GDM1 (cell line): ENCODE results near the gene KPNA3.
"Not testable (repeated sequence)": the region's sequence is repeated elsewhere in the genome, so short reads cannot be mapped to it uniquely, and the experiment has no call there.

Experiments used
- DNase-seq: peaks from one replicate; lab custom pipeline; 2025; lab: John Stamatoyannopoulos, UW

KPNA3 gene

DNA sequence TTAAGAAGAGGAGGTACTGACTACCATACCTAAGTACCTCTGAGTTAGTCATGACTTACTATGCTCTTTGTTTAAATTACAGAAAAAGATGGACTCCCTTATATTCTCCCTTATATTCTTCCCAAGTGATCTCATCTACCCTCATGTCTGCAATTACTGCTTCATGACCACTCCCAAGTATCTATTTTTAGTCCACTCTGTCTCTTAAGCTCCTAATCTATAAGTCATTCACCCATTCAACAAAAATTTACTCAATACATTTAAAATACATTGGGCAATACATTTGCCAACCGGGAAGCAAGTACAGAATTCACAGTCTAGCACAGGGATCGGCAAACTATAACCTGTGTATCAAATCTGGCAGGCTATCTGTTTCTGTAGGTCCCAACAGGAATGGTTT is 42.6 kb downstream of the KPNA3 start:
- DNase-seq, result no peak

DNA sequence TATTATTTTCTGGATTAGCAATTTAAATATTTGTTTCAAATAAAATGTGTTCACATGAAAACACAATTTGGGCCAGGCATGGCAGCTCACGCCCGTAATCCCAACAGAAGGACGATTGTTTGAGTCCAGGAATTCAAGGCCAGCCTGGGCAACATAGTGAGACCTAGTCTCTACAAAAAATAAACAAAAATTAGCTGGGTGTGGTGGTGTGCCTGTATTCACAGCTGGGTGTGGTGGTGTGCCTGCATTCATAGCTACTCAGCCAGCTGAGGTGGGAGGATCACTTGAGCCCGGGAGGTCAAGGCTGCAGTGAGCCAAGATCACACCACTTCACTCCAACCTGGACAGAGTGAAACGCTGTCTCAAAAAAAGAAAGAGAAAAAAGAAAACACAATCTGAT is 46.4 kb downstream of the KPNA3 start:
- DNase-seq, result no peak

DNA sequence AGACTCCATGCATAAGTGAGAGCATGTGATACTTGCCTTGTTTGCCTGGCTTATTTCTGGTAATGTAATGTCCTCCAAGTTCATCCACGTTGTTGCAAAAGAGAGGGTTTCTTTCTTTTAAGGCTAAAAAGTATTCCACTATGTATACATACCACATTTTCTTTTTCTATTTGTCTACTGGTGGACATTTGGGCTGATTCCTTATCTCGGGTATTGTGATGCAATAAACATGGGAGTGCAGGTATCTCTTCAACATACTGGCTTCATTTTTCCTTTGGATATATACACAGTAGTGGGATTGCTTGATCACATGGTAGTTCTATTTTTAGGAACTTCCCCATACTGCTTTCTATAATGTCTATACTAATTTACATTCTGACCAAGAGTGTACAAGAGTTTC is 51.6 kb downstream of the KPNA3 start:
- no peak for DNase-seq

DNA sequence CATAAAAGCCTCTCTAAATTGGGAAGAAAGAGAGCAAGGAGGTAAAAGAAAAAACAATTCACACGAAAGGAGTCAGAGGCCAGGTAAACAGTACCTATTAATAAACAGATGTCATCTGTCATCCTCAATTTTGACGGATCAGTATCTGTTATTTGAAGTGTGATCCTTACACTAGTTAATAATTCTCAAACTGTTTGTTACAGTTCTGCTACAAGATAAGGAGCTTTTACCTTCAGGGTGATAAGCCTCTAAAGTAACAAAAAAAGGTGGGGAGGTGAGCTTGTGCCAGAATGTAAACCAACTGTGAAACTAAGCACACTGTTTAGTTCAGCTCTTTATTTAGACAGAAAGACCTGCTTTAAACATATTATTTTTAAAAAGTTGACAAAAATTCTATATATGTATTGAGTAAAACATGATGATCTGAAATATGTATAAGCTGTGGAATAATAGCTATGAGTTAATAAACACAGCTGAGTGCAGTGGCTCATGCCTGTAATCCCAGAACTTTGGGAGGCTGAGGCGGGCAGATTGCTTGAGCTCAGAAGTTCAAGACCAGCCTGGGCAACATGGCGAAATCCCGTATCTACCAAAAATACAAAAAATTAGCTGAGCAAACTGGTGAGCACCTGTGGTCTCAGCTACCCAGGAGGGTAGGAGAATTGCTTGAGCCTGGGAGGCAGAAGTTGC is 52.8 kb downstream of the KPNA3 start:
- no peak for DNase-seq

DNA sequence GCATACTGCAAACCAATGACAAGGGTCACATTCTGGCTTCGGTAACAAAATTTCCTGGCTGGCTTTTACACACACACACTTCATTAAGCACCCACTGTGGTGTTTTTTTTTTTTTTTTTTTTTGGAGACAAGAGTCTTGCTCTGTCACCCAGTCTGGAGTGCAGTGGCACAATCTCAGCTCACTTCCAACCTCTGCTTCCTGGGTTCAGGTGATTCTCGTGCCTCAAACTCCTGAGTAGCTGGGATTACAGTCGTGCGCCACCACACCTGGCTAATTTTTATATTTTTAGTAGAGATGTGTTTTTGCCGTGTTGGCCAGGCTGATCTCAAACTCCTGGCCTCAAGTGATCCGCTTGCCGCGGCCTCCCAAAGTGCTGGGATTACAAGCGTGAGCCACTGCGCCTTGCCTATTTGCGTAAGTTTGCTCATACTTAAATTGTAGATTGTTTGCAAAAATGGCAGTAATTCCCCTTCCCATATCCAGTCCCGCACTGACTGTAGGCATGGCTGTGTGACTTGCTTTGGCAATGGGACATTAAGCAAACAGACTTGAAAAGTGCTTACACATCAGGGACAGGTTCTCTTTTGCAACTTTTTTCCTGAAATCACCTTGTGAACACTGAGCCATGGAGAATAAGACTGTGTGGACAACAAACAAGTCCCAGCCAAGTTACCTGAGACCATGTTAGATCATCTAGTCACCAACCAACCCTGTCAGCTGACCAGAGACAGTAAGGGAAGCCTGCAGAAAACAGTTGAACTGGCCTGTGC is 59.1 kb downstream of the KPNA3 start:
- no peak for DNase-seq

DNA sequence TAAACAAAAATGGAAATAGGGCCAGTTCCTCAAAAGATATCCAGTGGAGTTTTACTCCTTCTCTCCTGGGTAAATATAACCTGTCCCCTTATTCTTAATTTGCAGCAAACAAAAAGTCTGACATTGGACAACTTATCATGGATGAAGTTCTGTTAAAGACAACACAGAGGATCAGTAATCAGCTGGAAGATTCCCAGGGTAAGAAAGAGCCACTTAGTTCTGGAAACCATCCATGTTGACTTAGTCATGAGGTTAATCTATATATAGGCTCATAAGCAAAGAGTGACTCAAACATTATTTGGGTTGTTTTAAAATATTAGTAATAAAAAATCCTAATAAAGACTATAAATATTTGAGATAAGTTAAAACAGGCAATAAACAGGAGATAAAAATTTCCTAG is 60.7 kb downstream of the KPNA3 start:
- no peak for DNase-seq

DNA sequence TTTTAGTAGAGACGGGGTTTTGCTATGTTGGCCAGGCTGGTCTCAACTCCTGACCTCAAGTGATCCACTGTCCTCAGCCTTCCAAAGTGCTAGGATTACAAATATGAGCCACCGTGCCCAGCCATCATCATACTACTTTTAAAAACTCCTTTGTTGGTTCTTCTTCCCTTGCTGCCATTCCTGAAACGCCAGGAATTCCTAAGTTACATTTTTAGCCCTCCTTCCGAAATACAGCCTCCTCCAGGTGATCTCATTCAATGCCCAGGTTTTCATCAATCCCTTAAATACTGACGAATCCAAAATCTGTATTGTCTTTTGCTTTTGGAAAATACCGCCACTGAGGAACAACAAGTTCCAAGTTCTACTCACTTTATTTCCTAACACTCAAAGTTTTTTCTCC is 75.9 kb downstream of the KPNA3 start:
- no peak for DNase-seq

DNA sequence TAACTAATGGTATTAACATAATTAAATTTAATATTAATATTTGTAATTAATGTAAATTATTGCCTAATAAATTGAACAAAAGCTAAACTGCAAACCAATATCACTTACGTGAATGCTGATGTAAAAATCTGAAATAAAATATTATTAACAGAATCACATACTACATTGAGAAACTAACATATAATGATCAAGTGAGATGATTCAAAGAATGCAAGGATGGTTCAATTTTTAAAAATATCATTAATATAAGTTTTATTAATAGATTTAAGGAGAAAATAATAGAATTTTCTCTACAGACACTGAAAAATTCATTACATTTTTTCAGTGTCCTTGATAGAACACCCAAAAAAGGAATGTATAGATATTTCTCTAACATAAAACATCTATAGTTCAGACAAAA is 77.7 kb downstream of the KPNA3 start:
- DNase-seq, result no peak

DNA sequence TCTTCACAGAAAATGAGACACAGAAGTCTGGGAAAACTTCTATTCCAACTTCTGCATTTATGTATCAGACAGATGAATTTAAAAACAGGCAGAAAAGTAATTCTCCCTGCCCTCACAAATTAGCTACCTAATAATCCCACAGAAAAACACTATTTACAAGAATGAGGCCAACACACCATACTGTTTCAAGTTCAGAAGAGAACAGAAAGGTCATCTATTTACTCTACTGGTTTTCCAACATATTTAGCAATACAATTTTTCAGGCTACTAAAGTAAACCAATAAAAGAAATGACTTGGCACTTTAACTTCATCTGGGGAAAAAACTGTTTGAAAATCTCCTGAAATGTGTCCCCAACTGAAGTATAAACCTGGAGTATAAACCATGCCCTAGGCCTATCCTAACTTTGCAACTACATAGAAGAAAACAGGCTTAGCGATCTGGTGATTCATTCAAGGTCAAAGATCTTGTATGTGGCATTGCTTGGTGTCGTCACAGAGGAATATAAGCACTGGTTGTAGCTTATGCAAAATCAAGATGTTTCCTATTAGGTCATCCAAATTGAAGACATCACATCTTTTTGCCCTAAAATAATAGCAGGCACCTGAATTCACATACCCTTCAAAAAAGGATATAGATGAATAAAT is 81.1 kb downstream of the KPNA3 start:
- no peak for DNase-seq

DNA sequence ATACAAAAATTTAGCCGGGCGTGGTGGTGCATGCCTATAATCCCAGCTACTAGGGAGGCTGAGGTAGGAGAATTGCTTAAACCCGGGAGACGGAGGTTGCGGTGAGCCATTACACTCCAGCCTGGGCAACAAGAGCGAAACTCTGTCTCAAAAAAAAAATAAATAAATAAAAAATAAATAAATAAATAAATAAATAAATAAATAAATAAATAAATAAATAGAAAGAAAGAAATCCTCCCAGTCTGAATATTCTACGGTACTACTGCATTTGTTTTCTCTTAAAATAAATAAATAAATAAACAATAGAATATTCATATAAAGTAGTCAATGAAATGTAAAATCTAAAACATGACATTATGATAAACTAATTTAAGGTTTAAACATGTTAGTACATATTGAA is 88.2 kb downstream of the KPNA3 start:
- not testable (repeated sequence) for DNase-seq

DNA sequence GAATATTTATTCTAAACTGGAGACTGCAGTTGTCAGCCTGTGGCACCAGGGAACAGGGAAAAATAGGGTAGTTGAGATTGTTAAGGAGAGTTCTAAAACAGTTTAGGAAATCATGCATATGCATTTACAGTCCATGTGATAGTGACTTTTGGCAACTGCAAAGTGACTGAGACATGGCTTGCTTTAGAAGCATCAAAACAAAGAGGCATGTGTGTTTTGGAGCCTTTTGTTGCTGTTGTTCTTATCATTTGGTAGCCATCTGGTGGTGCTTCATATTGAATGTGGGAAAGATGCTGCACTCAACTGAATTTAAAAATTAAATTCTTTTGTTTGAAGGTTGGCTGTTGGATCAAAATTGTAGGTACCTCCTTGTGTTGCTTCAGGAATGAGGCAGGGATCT is 91.0 kb downstream of the KPNA3 start:
- DNase-seq, result no peak

DNA sequence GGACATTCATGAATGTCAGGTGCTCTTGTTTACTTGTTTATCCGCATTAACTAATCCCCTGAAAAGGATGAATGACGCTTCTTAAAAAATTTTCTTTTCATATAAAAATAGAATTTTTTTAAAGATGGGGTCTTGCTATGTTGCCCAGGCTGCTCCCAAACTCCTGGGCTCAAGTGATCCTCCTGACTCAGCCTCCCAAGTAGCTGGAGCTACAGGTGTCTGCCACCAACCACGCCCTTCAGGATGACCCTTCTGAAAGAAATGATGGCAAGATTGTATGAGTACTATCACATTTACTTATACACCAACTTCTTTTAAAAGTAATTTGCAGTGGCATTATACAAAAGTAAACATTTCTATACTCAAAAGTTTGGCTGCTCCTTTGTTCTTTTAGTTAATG is 95.0 kb downstream of the KPNA3 start:
- no peak for DNase-seq

DNA sequence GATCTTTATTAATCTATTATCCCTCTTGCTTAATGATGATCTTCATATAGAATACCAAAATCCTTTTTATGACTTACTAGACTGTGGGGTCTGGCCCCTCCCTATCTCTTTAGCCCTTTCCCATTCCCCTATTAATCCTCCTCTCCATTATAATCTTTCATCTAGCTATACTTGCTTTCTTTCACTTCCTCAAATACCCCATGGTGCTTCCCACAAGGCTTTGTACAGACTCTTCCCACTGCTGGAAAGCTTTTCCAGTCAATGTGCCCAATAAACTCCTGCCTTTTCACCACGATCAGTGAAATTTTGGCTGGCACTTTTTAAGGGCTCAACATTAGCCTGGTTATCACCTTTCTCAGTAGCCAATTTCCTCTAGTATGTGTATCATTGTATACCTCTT is 98.0 kb downstream of the KPNA3 start:
- DNase-seq, result no peak

DNA sequence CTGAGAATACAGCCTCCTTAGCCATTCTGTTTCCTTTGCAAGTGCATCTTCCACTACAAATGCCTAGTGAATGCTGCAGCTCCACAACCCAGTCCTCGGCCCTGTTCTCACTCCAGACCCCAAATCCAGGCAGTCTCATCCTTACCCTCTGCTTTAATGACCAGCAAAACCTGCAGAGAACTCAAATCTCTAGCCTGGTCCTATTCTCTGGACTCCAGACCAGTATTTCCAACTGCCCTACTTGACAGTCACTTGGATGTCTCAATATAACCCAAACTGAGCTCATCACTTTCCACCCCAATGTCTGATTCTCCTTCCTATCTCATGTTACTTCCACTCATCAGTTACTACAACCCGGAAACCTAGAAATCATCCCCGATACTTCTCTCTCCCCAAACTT is 98.6 kb downstream of the KPNA3 start:
- no peak for DNase-seq

DNA sequence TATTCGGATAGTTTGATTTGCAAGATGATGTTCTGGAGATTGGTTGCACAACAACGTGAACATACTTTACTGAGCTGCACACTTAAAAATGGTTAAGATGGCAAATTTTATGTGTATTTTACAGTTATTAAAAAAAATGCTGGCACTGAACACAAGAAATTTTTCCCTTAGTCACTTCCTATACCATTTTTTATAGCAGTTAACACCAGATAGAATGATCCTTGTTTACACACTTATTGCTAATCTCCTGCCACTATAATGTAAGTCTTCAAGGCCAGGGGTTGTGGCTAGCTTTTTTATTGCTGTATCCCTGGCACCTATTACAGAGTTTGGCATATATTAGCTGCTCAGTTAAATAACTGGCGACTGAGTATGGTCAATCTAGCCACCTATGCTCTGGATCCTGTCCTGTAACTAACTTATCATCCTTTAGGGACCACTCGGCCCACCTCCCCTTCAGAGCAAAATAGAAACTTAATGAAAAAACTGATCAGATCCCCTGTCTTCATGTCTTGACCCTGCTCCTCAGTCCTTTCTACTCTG is 99.2 kb downstream of the KPNA3 start:
- no peak for DNase-seq

DNA sequence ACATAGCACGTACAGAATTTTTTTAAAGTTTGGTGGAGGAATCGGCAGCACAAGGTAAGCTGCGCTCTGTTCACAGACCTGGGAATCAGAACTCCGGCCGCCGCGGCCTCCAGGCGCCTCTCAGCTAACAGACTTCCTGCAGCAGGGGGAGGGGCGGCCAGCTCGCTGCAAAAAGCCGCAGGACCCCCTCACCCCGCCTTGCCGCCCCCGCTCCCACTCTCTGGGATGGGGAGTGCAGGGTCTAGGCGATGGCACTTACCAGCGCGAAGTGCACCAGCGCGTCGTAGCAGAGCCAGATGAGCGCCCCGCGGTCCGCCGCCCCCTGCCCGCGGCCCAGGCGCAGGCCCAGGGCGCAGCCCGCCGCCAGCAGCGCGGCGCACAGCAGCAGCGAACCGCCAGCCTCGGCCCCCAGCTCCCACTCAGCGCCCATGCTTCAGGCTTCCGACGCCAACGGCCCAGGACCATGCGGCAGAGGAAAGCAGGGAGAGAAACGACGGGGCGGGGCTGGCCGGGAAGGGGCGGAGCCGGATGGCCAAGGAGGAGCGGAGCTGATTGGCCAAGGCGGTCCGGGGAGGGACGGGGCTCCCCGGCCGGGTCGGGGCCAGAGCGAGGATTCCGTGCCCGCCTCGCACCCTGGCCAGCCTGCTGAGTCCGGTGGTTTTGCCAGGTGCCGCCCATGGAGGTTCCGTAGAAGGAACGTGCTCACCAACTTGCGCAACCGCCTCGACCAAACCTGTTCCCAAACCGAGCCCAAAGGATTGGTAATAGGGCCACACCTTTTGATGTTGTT is 101.3 kb downstream of the KPNA3 start, which contains the start of gene EBPL:
Gene EBPL, minus strand, starts transcription at position 492 of the 790 bp plus-strand sequence. Its CDS starts 62 bp downstream, at position 430.
- peak; percentile 95 for DNase-seq

DNA sequence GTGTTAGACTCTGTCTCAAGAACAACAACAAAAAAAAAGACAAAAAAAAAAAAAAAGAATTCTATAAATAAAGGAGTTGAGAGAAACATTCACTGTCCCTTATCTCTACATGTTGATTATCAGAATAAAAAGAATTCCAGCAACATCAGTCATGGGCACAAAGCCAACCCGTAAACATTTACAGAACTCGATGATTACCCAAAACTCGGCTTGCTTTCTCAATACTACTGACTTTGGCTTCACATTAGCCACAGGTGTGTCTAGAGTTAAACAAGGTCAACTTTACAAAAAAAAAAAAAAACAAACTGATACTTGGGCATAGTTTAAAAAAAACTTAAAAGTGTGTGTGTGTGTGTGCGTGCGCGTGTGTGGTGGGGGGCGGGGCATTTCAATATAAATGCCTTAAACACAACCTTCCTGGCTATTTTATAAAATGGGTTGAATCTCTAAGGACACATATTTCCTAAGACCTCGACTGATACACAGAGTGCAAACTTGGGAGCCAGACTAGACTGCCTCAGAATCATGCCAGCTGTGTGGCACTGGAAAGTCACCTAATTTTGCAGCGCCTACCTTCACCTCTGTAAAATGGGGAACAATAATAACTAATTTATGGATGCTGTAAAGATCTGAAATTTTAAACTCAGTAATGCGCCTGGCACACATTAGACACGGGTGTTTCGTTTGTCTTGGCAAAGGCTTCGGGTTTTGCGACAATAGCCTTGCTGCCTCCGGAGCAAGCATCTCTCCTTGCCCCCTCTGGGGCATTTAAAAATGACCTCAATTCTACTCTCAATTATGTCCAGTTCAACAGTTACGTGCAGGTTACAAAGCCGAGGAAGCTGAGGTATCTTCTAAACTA is 102.1 kb downstream of the KPNA3 start:
- no peak for DNase-seq

DNA sequence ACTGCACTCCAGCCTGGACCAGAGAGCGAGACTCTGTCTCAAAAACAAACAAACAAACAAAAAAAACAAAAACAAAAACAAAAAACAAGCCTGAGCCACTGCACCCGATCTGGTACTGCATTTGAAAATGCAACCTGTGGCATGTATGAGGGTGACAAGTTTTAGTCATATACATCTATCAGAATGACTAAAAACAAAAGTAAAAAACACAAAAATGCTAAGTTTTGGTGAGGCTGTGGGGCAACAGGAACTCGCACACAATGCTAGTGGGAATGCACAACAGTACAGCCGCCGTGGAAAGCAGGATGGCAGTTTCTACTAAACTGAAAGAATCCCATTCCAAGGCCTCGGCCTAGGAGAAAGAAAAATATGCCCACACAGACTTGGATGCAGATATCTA is 109.0 kb downstream of the KPNA3 start:
- DNase-seq, result no peak

DNA sequence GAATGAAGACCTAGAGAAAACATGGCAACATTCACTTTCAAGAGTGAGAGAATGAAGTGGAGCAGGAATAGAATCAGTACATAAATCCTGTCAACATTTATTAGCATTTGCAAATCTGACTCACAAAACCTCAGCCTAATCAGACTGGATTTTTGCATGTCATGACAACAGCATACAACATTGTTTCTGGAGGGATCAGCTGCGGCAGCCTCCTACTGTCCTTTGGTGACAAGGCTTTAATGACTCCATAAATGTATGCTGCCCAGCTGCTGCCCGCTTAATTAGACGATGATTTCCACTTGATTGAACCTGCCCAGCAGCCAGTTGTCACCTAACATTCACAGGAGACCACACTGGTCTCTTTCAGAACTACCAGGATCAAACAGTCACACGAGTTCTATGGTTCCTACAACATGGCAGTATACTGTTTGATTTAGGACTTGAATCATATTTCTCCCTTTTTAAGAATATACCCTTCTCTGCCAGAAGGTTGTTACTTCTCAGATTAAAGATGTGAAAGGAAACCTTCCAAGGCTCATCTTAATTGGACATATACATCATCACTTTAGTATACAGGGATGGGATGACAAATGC is 110.5 kb downstream of the KPNA3 start:
- DNase-seq, result no peak

DNA sequence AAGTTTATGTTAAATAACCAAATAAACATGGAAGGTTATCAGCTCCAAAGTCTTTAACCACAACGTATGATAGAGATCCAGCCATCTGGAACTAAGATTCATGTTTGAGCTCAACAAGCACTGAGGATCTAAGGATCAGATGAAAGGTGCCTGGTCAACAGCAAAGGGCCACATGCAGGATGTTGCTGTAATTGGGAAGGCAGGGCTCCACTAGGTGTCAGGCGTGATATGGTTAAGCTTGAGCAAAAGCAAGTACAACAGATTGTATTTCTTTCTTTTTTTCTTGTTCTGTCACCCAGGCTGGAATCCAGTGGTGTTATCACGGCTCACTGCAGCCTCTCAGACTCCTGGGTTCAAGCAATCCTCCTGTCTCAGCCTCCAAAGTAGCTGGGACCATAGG is 113.2 kb downstream of the KPNA3 start:
- no peak for DNase-seq
